ENCODE results near the gene CALB2.
A peak's percentile ranks its signal among the peaks of the same experiment; 100 is the strongest.

The CALB2 gene

GRCh38 chr16:71421911-71422310, 63.4 kb downstream of the CALB2 start:
- TF ChIP-seq ZFX (IDR thresholded peaks at IDR 0.05; ENCODE audit: borderline replicate concordance) = no peak
- TF ChIP-seq, protein P1, sequence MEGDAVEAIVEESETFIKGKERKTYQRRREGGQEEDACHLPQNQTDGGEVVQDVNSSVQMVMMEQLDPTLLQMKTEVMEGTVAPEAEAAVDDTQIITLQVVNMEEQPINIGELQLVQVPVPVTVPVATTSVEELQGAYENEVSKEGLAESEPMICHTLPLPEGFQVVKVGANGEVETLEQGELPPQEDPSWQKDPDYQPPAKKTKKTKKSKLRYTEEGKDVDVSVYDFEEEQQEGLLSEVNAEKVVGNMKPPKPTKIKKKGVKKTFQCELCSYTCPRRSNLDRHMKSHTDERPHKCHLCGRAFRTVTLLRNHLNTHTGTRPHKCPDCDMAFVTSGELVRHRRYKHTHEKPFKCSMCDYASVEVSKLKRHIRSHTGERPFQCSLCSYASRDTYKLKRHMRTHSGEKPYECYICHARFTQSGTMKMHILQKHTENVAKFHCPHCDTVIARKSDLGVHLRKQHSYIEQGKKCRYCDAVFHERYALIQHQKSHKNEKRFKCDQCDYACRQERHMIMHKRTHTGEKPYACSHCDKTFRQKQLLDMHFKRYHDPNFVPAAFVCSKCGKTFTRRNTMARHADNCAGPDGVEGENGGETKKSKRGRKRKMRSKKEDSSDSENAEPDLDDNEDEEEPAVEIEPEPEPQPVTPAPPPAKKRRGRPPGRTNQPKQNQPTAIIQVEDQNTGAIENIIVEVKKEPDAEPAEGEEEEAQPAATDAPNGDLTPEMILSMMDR (IDR thresholded peaks at IDR 0.05) = peak; percentile 69

DNA sequence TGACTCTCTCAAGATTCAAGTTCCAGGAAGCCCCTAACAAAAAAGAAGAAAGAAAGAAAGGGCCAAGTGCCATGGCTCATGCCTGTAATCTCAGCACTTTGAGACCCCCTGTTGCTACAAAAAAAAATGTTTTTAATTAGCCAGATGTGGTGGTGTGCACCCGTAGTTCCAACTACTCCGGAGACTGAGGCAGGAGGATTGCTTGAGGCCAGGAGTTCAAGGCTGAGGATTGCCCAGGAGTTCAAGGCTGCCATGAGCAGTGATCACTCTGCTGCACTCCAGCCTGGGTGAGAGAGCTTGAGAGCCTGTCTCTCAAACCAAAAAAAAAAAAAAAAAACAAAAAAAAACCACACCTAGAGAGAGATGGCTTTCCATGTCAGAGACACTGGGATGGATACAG, 64.5 kb downstream of the CALB2 start:
- TF ChIP-seq, protein P1 (IDR thresholded peaks at IDR 0.05) = no peak
- TF ChIP-seq ZFX (IDR thresholded peaks at IDR 0.05; ENCODE audit: borderline replicate concordance) = no peak
- no peak overlapping the region for H3K27ac ChIP-seq

More at GRCh38 chr16:71421911-71422310, 63.4 kb downstream of the CALB2 start:
- no peak overlapping the region for H3K27ac ChIP-seq

GRCh38 chr16:71423865-71424264, 65.3 kb downstream of the CALB2 start:
- no peak overlapping the region for H3K27ac ChIP-seq
- TF ChIP-seq ZFX (IDR thresholded peaks at IDR 0.05; ENCODE audit: borderline replicate concordance) = no peak
- TF ChIP-seq, protein P1 (IDR thresholded peaks at IDR 0.05) = no peak

GRCh38 chr16:71424626-71425025, 66.1 kb downstream of the CALB2 start:
- TF ChIP-seq ZFX (IDR thresholded peaks at IDR 0.05; ENCODE audit: borderline replicate concordance) = no peak
- TF ChIP-seq, protein P1 (IDR thresholded peaks at IDR 0.05) = no peak
- no peak overlapping the region for H3K27ac ChIP-seq

DNA sequence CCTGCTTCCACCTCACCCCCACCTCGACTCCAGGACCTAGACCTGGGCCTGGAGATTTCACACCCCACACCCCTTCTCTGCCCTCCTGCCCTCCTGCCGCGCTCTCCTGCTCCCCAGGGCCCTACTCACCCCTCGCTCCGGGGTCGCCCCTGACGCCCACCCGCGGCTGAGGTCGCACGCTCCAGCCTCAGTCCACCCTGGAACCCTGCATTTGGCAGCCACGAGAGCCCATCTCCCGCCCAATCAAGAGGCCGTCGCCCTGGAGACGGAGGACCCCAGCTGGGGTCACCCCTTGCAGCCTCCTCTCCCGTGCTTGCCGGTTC, 67.2 kb downstream of the CALB2 start:
- no peak for TF ChIP-seq ZFX (IDR thresholded peaks at IDR 0.05; ENCODE audit: borderline replicate concordance)
- TF ChIP-seq, protein P1 (IDR thresholded peaks at IDR 0.05) = no peak
- H3K27ac ChIP-seq = no peak overlapping the region

DNA sequence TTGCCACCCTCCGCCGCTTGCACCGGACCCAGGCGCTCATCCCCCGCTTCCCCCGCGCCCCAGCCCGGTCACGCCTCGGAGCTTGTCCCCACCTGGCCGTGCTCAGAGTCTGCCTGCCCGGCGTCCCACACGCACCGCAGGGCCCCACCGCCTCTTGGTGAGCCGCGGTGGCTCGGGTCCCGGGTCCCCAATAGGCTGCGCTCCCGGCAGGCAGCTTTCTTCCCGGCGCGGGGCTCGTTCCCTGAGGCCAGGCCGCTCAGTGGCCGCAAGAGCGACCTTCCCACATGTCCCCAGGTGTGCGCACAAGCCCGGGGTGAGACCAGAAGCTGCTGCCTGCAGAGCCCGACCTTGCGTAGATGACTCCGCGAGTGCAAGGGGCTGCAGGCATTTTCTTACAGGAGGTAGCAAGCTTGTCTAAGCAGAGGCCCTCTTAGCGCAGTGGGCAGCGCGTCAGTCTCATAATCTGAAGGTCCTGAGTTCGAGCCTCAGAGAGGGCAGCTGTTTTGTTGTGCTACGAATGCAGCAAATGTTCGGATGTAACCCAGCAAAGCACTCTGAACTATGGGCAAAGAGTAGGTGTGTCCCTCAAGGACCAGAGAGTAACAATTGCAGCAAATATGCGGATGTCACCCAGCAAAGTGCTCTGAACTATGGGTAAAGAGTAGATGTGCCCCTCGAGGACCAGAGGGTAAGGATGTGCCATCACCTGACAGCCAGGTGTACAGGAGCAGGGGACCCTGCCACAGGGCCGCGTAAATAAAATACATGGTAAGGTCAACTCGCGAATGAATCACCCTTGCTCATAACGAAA, 67.8 kb downstream of the CALB2 start:
- TF ChIP-seq, protein P1 (IDR thresholded peaks at IDR 0.05) = no peak
- no peak for TF ChIP-seq ZFX (IDR thresholded peaks at IDR 0.05; ENCODE audit: borderline replicate concordance)
- peak overlapping the region; percentile 46 for H3K27ac ChIP-seq

GRCh38 chr16:71426880-71427615, 68.5 kb downstream of the CALB2 start:
- peak overlapping the region; percentile 46 for H3K27ac ChIP-seq

More at GRCh38 chr16:71426880-71427615, 68.5 kb downstream of the CALB2 start:
- TF ChIP-seq, protein P1 (IDR thresholded peaks at IDR 0.05) = no peak
- TF ChIP-seq ZFX (IDR thresholded peaks at IDR 0.05; ENCODE audit: borderline replicate concordance) = no peak

Measured in 22Rv1 (cell line).